ENCODE measurements around the gene GLDC.

Gene GLDC

DNA sequence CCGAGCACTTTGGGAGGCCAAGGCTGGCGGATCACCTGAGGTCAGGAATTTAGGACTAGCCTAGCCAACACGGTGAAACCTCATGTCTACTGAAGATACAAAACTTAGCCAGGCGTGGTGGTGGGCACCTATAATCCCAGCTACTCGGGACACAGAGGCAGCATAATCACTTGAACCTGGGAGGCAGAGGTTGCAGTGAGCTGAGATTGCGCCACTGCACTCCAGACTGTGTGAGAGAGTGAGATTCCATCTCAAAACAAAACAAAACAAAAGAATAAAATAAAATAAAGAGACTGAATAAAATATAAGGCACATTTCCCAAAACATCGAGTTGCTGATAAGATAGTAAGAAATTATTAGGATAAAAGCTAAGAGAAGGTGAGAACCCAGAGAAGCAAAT lies 32.3 kb upstream of the GLDC start:
- TF ChIP-seq SIN3A (IDR thresholded peaks at IDR 0.05; ENCODE audit: borderline replicate concordance, insufficient read depth, low read length) (no peak), FOXP2 (optimal IDR thresholded peaks at IDR 0.05; ENCODE audit: borderline replicate concordance, extremely low read depth, extremely low read length, insufficient read depth) (no peak), POLR2AphosphoS5 (IDR thresholded peaks at IDR 0.05; ENCODE audit: low read depth, low read length) (no peak)
- TF ChIP-seq, protein P1, sequence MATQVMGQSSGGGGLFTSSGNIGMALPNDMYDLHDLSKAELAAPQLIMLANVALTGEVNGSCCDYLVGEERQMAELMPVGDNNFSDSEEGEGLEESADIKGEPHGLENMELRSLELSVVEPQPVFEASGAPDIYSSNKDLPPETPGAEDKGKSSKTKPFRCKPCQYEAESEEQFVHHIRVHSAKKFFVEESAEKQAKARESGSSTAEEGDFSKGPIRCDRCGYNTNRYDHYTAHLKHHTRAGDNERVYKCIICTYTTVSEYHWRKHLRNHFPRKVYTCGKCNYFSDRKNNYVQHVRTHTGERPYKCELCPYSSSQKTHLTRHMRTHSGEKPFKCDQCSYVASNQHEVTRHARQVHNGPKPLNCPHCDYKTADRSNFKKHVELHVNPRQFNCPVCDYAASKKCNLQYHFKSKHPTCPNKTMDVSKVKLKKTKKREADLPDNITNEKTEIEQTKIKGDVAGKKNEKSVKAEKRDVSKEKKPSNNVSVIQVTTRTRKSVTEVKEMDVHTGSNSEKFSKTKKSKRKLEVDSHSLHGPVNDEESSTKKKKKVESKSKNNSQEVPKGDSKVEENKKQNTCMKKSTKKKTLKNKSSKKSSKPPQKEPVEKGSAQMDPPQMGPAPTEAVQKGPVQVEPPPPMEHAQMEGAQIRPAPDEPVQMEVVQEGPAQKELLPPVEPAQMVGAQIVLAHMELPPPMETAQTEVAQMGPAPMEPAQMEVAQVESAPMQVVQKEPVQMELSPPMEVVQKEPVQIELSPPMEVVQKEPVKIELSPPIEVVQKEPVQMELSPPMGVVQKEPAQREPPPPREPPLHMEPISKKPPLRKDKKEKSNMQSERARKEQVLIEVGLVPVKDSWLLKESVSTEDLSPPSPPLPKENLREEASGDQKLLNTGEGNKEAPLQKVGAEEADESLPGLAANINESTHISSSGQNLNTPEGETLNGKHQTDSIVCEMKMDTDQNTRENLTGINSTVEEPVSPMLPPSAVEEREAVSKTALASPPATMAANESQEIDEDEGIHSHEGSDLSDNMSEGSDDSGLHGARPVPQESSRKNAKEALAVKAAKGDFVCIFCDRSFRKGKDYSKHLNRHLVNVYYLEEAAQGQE (IDR thresholded peaks at IDR 0.05; ENCODE audit: insufficient read depth in 1 of 2, low read depth in 2 of 2, low read length in 2 of 2): no peak

DNA sequence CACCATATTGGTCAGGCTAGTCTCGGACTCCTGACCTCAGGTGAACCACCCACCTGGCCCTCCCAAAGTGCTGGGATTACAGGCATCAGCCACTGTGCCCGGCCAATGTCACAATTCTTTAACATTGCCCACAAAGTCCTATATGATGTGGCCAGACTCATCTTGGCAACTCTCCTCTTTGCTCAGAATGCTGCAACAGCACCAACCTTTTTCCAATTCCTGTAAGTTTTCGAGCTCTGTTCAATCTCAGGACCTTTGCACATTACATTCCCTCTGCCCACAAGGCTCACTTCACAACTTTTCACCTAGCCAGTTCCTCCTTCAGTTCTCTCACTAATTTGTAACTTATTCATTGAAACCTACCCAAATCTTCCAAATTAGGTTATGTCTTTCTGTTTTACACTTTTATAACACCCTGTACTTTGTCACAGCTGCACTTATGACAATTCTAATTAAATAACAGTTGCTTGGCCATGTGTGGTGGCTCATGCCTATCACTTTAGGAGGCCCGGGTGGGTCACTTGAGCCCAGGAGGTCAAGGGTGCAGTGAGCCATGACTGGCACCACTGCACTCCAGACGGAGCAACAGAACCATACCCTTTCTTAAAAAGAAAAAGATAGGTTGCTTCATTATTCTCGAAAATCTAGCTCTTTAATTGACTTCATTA lies 30.9 kb upstream of the GLDC start:
- no peak for TF ChIP-seq FOXP2 (optimal IDR thresholded peaks at IDR 0.05; ENCODE audit: borderline replicate concordance, extremely low read depth, extremely low read length, insufficient read depth)
- TF ChIP-seq SIN3A (IDR thresholded peaks at IDR 0.05; ENCODE audit: borderline replicate concordance, insufficient read depth, low read length): no peak
- no peak for TF ChIP-seq POLR2AphosphoS5 (IDR thresholded peaks at IDR 0.05; ENCODE audit: low read depth, low read length)
- TF ChIP-seq TAF1 (IDR thresholded peaks at IDR 0.05; ENCODE audit: borderline replicate concordance, insufficient read depth, low read length): no peak
- TF ChIP-seq, protein P1 (IDR thresholded peaks at IDR 0.05; ENCODE audit: insufficient read depth in 1 of 2, low read depth in 2 of 2, low read length in 2 of 2): no peak

DNA sequence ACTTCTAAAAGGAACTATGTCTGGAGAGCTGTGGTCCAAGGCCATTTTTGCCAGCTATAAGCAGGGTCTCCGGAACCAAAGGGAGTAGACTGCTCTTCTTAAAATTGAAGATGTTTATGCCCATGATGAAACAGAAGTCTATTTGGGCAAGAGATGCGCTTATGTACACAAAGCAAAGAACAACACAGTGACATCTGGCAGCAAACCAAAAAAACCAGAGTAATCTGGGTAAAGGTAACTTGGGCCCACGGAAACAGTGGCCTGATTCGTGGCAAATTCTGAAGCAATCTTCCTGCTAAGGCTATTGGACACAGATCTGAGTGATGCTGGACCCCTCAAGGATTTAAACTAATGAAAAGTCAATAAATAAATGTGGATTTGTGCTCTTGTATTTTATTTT lies 29.7 kb upstream of the GLDC start:
- TF ChIP-seq FOXP2 (optimal IDR thresholded peaks at IDR 0.05; ENCODE audit: borderline replicate concordance, extremely low read depth, extremely low read length, insufficient read depth): no peak
- no peak for TF ChIP-seq SIN3A (IDR thresholded peaks at IDR 0.05; ENCODE audit: borderline replicate concordance, insufficient read depth, low read length)
- TF ChIP-seq, protein P1 (IDR thresholded peaks at IDR 0.05; ENCODE audit: insufficient read depth in 1 of 2, low read depth in 2 of 2, low read length in 2 of 2): no peak
- TF ChIP-seq TAF1 (IDR thresholded peaks at IDR 0.05; ENCODE audit: borderline replicate concordance, insufficient read depth, low read length): no peak
- no peak for TF ChIP-seq POLR2AphosphoS5 (IDR thresholded peaks at IDR 0.05; ENCODE audit: low read depth, low read length)

DNA sequence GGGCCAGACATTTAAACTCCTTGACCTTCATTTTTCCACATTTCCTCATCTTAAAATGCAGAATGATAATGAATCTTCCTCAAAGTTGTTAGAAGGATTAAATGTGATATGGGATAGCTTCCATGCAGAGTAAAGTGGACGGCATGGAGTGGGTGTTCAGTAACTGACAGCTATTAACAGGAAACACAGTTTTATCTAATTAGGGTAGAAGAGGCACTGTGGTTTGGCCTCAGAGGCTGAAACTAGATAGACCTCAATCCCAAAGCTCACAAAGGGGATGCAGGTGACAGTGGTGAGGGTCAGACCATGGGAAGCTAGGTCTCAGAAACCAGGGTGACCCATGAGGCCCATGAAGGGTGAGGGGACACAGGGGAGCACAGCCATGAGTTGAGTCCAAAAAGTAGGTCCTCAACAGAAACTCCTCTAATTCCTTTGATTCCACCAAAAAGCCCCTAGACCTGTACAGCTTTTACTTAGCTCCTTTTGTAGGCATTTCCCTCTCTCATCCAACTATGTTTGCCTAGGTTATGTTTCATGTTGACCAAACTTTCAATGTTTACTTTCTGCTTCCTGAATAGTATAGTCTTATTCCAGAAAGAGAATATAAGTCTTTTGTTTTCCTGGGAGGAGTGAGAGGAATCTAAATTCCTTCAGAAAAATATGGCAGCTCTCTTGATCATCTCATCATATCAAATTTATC lies 27.9 kb upstream of the GLDC start:
- TF ChIP-seq TAF1 (IDR thresholded peaks at IDR 0.05; ENCODE audit: borderline replicate concordance, insufficient read depth, low read length) (no peak), POLR2AphosphoS5 (IDR thresholded peaks at IDR 0.05; ENCODE audit: low read depth, low read length) (no peak), SIN3A (IDR thresholded peaks at IDR 0.05; ENCODE audit: borderline replicate concordance, insufficient read depth, low read length) (no peak), FOXP2 (optimal IDR thresholded peaks at IDR 0.05; ENCODE audit: borderline replicate concordance, extremely low read depth, extremely low read length, insufficient read depth) (no peak)
- TF ChIP-seq, protein P1 (IDR thresholded peaks at IDR 0.05; ENCODE audit: insufficient read depth in 1 of 2, low read depth in 2 of 2, low read length in 2 of 2): no peak
